ENCODE results near the gene SH3PXD2A. TPM values are rescaled to one million over a fixed set of nuclear protein-coding genes. Genes with fewer than 3 reads are reported as not detected.
A peak's percentile ranks its signal among the peaks of the same experiment; 100 is the strongest.

Gene SH3PXD2A
- total RNA-seq, 2 experiments from 2014 or later: 6.9 to 7.0 TPM

DNA sequence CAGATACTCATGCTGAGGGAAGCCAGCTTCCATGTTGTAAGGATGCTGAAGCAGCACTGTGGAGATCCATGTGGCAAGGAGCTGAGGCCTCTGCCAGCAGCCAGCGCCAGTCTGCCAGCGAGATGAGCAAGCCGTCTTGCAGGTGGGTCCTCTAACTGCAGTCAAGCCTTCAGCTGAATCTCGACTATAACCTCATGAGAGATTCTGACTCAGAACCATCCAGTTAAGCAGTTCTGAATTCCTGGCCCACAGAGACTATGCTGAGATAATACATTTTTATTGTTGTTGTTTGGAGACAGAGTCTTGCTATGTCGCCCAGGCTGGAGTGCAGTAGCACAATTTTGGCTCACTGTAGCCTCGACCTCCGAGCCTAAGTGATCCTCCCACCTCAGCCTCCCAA is 105.6 kb downstream of the SH3PXD2A start:
- H3K4me1 ChIP-seq (ENCODE audit: insufficient read depth, low read length): peaks cover 42% of the 10 kb centered on the region
- Mint-ChIP-seq H3K27ac (no peak overlapping the region), H3K4me3 (no peak overlapping the region), H3K36me3 (ENCODE audit: low read depth) (no peaks in the 10 kb centered on the region), H3K9me3 (peaks cover 5% of the 10 kb centered on the region), H3K27me3 (no peaks in the 10 kb centered on the region), H3K4me1 (ENCODE audit: low read depth) (peaks cover 38% of the 10 kb centered on the region)
- POLR2A ChIA-PET: no interaction called here
- H3K4me3 ChIP-seq (ENCODE audit: low read length): no peak overlapping the region
- no peak overlapping the region for H3K27ac ChIP-seq (ENCODE audit: low read depth in 1 of 2, low read length in 2 of 2)
- ATAC-seq (ENCODE audit: poor library complexity) (no peak), DNase-seq (no peak)
- TF ChIP-seq, protein P1, sequence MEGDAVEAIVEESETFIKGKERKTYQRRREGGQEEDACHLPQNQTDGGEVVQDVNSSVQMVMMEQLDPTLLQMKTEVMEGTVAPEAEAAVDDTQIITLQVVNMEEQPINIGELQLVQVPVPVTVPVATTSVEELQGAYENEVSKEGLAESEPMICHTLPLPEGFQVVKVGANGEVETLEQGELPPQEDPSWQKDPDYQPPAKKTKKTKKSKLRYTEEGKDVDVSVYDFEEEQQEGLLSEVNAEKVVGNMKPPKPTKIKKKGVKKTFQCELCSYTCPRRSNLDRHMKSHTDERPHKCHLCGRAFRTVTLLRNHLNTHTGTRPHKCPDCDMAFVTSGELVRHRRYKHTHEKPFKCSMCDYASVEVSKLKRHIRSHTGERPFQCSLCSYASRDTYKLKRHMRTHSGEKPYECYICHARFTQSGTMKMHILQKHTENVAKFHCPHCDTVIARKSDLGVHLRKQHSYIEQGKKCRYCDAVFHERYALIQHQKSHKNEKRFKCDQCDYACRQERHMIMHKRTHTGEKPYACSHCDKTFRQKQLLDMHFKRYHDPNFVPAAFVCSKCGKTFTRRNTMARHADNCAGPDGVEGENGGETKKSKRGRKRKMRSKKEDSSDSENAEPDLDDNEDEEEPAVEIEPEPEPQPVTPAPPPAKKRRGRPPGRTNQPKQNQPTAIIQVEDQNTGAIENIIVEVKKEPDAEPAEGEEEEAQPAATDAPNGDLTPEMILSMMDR (IDR thresholded peaks at IDR 0.05): no peak
- H3K9me3 ChIP-seq (ENCODE audit: control insufficient read depth in 1 of 2, insufficient read depth in 1 of 2, low read length in 2 of 2): peaks cover 5 to 6% of the 10 kb centered on the region in 2 experiments
- CTCF ChIA-PET: no interaction called here
- no peaks in the 10 kb centered on the region for H3K36me3 ChIP-seq (ENCODE audit: insufficient read depth, low read length)
- intact Hi-C loops (cut with DNase I, micrococcal nuclease): no loop called here
- H3K27me3 ChIP-seq (ENCODE audit: control insufficient read depth in 1 of 2, insufficient read depth in 2 of 2, low read length in 2 of 2): no peaks in the 10 kb centered on the region

DNA sequence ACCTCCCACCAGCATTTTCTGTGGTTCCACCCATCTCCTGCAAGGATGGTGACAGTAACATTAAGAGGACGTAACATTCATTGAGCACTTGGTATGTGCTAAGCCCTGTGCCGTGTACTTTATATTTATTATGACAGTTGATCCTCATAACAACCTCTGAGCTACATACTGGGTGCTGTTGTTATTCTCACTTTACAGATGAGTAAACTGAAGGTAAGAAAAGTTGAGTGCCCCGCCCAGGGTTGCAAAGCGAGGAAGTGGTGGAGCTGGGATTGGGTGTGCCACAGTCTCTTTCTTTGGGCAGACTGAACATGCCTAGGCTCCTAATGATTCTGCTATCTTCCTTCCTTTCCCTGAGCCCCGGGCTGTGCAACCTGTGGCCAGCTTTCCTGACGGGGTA is 107.4 kb downstream of the SH3PXD2A start:
- Mint-ChIP-seq H3K36me3 (ENCODE audit: low read depth) (no peaks in the 10 kb centered on the region), H3K27me3 (no peaks in the 10 kb centered on the region), H3K4me1 (ENCODE audit: low read depth) (peaks cover 38% of the 10 kb centered on the region), H3K4me3 (no peak overlapping the region), H3K9me3 (peaks cover 5% of the 10 kb centered on the region), H3K27ac (peak overlapping the region; percentile 79)
- H3K4me3 ChIP-seq (ENCODE audit: low read length): no peak overlapping the region
- intact Hi-C loops (cut with DNase I, micrococcal nuclease): no loop called here
- ChIA-PET POLR2A (interaction anchor here (1.1 to 2.6 kb wide), 3 partner anchors 17 to 374 kb away, joined by 4 to 10 read pairs (median 7); partner anchors contain the start of gene SFR1), CTCF (interaction anchor here (0.6 kb wide), 1 partner anchor 973 kb away, joined by 4 read pairs; no protein-coding TSS in a partner anchor)
- DNase-seq (peak in 6 of 14 experiments; percentile 19 to 63 (median 29)), ATAC-seq (ENCODE audit: poor library complexity) (peak; percentile 63)
- no peaks in the 10 kb centered on the region for H3K27me3 ChIP-seq (ENCODE audit: control insufficient read depth in 1 of 2, insufficient read depth in 2 of 2, low read length in 2 of 2)
- no peaks in the 10 kb centered on the region for H3K36me3 ChIP-seq (ENCODE audit: insufficient read depth, low read length)
- TF ChIP-seq, protein P1 (IDR thresholded peaks at IDR 0.05): no peak
- peak overlapping the region in 1 of 2 donors; percentile 63 for H3K27ac ChIP-seq (ENCODE audit: low read depth in 1 of 2, low read length in 2 of 2)
- peaks cover 43% of the 10 kb centered on the region for H3K4me1 ChIP-seq (ENCODE audit: insufficient read depth, low read length)
- peaks cover 5 to 6% of the 10 kb centered on the region in 2 experiments for H3K9me3 ChIP-seq (ENCODE audit: control insufficient read depth in 1 of 2, insufficient read depth in 1 of 2, low read length in 2 of 2)

DNA sequence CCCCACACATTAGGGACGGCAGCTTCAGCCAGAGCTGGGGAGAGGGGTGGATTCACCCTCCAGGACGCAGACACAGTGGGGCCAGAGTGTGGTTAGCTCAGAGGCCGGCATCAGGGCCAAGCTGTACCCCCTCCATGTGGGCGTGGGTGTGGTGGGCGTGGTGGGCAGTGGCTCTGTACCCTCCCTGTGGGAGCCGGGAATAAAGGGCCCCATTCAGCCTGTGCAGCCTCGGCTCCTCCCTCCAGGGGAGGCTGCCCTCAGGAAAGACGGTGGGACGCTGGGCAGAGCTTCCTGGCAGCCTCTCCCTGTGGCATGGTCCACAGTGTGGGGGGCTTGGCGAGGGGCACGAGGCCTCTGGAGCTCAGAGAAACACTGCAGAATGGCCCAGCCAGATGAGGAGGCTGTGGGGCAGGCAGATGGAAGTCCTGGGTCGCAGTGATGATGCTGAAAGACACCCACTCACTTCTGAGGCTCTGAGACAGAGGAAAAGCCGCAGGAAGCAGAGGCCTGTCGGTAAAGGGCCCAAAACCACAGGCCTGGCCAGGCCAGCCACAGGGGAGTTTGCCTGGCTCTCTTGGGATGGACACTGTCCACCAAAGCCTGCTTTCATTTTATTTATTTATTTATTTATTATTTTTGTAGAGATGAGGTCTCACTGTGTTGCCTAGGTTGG is 108.0 kb downstream of the SH3PXD2A start:
- ChIA-PET POLR2A (interaction anchor here (0.8 to 2.6 kb wide), 4 partner anchors 15 to 374 kb away, joined by 3 to 10 read pairs (median 6); partner anchors contain the start of gene SFR1), CTCF (no interaction called here)
- H3K27me3 Mint-ChIP-seq: no peaks in the 10 kb centered on the region
- TF ChIP-seq, protein P1 (IDR thresholded peaks at IDR 0.05): no peak
- Histone ChIP-seq H3K27ac (ENCODE audit: low read depth in 1 of 2, low read length in 2 of 2) (peak overlapping the region in 1 of 2 donors; percentile 63), H3K36me3 (ENCODE audit: insufficient read depth, low read length) (no peaks in the 10 kb centered on the region), H3K4me3 (ENCODE audit: low read length) (no peak overlapping the region), H3K4me1 (ENCODE audit: insufficient read depth, low read length) (peaks cover 43% of the 10 kb centered on the region), H3K9me3 (ENCODE audit: control insufficient read depth in 1 of 2, insufficient read depth in 1 of 2, low read length in 2 of 2) (peaks cover 1 to 5% of the 10 kb centered on the region in 2 experiments), H3K27me3 (ENCODE audit: control insufficient read depth in 1 of 2, insufficient read depth in 2 of 2, low read length in 2 of 2) (no peaks in the 10 kb centered on the region)
- no peak for ATAC-seq (ENCODE audit: poor library complexity)
- no peak overlapping the region for H3K4me3 Mint-ChIP-seq
- DNase-seq: no peak
- H3K27ac Mint-ChIP-seq: peak overlapping the region; percentile 79
- H3K9me3 Mint-ChIP-seq: peaks cover 1% of the 10 kb centered on the region
- intact Hi-C loops (cut with DNase I, micrococcal nuclease): no loop called here
- peaks cover 38% of the 10 kb centered on the region for H3K4me1 Mint-ChIP-seq (ENCODE audit: low read depth)
- H3K36me3 Mint-ChIP-seq (ENCODE audit: low read depth): no peaks in the 10 kb centered on the region
